Peyer's patch (tissue), 4 donors: ENCODE results near the gene CAMSAP1.

ENCODE experiments used
- CTCF ChIP-seq, 6 experiments: fragments of 450-650 bp in 4 of 6; fragments of 200-600 bp in 2 of 6; sonication (generic) in 1 of 6; IDR thresholded peaks; one replicate each; pipeline ENCODE4 v1.5.1; 2017 to 2019; ENCODE audit warnings: antibody characterized with exemption in 6 of 6, mild to moderate bottlenecking in 3 of 6, moderate library complexity in 1 of 6
- POLR2A ChIP-seq, 2 donors: fragments of 450-650 bp; IDR thresholded peaks; one replicate each; pipeline ENCODE4 v1.5.1; 2017; ENCODE audit warnings: antibody characterized with exemption in 2 of 2, mild to moderate bottlenecking in 2 of 2, moderate library complexity in 2 of 2

GRCh38 chr9:135811801-135812200 is 95.5 kb downstream of the CAMSAP1 start:
- TF ChIP-seq CTCF (IDR thresholded peaks at IDR 0.05) (no peak), POLR2A (IDR thresholded peaks at IDR 0.05) (no peak)
